ENCODE measurements around the gene LETMD1.
A peak's percentile ranks its signal among the peaks of the same experiment; 100 is the strongest.
"Not testable (repeated sequence)": the region's sequence is repeated elsewhere in the genome, so short reads cannot be mapped to it uniquely, and the experiment has no call there.

LETMD1 gene

DNA sequence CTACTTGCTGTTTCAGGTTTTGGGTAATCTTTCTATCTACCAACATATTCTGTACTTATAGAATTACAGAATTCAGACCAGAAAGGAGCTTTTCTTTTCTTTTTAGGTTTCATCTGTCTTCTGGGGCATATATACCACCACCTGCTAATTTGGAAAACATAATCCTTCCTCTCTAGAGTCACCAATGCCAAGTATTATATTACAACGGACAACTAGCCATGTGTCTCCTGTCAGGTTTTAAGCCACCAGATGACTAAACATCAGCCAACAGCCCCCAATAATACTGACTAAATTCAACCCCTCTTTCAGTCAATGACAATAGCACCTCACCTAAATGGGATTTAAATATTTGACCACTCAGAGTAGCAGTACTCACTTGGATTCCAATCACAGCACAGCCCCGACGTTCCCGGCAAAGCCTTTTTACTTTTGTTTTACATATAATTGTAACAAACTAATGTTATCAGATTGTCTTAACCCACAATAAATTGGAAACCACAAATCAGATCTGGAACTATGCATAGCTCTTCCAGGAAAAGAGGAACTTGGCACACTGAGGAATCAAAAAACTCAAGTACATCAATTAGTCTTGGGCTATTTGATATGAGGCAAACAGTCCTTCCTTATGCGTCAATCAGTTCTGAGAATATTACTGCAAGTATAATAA is 35.4 kb upstream of the LETMD1 start:
- Histone ChIP-seq H3K36me3 (ENCODE audit: control insufficient read depth in 2 of 2, insufficient read depth in 2 of 2, low read length in 2 of 2) (no peaks in the 10 kb centered on the region), H3K27me3 (ENCODE audit: control insufficient read depth in 1 of 2, insufficient read depth in 2 of 2, low read length in 2 of 2) (no peaks in the 10 kb centered on the region), H3K9ac (ENCODE audit: low read length in 2 of 2) (no peak overlapping the region), H3K27ac (ENCODE audit: low read length) (no peak overlapping the region), H3K4me3 (ENCODE audit: low read length in 2 of 2) (no peak overlapping the region), H3K4me1 (ENCODE audit: control insufficient read depth, insufficient read depth, low read length) (no peaks in the 10 kb centered on the region), H3K9me3 (ENCODE audit: control insufficient read depth in 2 of 2, low read length in 2 of 2) (no peaks in the 10 kb centered on the region)

DNA sequence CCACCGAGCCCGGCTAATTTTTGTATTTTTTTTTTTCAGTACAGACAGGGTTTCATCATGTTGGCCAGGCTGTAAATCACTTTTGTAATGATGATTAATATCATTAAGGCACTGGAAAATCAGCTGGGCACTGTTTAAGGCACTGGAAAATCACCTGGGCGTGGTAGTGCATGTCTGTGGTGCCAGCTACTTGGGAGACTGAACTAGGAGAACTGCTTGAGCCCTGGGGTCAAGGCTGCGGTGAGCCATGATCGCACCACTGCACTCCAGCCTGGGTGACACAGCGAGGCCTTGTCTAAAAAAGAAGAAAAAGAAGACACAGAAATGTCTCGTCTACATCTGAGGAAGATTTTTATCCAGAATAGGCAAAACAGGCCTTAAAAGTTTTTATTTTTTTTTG is 34.7 kb upstream of the LETMD1 start:
- H3K9ac ChIP-seq (ENCODE audit: low read length in 2 of 2): no peak overlapping the region
- H3K4me3 ChIP-seq (ENCODE audit: low read length in 2 of 2): no peak overlapping the region
- no peaks in the 10 kb centered on the region for H3K4me1 ChIP-seq (ENCODE audit: control insufficient read depth, insufficient read depth, low read length)
- H3K36me3 ChIP-seq (ENCODE audit: control insufficient read depth in 2 of 2, insufficient read depth in 2 of 2, low read length in 2 of 2): no peaks in the 10 kb centered on the region
- no peaks in the 10 kb centered on the region for H3K27me3 ChIP-seq (ENCODE audit: control insufficient read depth in 1 of 2, insufficient read depth in 2 of 2, low read length in 2 of 2)
- no peak overlapping the region for H3K27ac ChIP-seq (ENCODE audit: low read length)
- H3K9me3 ChIP-seq (ENCODE audit: control insufficient read depth in 2 of 2, low read length in 2 of 2): no peaks in the 10 kb centered on the region

DNA sequence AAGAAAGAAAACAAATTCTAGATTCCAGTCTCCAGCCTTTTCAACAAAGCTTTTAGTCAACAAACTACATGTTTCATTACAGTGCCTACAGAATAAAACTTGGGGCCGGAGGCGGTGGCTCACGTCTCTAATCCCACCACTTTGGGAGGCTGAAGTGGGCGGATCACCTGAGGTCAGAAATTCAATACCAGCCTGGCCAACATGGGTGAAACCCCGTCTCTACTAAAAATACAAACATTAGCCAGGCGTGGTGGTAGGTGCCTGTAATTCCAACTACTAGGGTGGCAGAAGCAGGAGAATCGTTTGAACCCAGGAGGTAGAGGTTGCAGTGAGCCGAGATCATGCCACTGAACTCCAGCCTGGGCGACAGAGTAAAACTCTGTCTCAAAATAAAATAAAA is 33.7 kb upstream of the LETMD1 start:
- not testable (repeated sequence) for H3K4me3 ChIP-seq (ENCODE audit: low read length in 2 of 2); H3K36me3 ChIP-seq (ENCODE audit: control insufficient read depth in 2 of 2, insufficient read depth in 2 of 2, low read length in 2 of 2); H3K9ac ChIP-seq (ENCODE audit: low read length in 2 of 2); H3K27me3 ChIP-seq (ENCODE audit: control insufficient read depth in 1 of 2, insufficient read depth in 2 of 2, low read length in 2 of 2); H3K27ac ChIP-seq (ENCODE audit: low read length); H3K4me1 ChIP-seq (ENCODE audit: control insufficient read depth, insufficient read depth, low read length); H3K9me3 ChIP-seq (ENCODE audit: control insufficient read depth in 2 of 2, low read length in 2 of 2)

DNA sequence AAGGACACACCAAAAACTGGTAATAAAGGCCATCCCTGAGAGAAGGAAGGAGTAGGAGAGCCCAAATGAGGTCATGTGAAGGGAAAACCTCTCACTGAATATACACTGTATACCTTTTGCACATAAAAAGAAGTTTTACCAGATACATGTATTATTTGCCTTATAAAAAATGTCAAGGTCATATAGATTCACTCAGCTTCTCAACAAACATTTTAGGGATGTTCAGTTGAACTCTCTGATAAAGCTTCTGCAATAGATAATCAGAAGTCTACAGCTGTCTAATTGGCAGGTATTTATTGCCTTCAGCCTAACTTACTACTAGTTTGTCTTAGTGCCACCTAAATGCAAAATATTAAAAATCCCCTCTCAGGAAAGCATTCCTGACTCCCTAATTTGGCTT is 30.7 kb upstream of the LETMD1 start:
- no peaks in the 10 kb centered on the region for H3K9me3 ChIP-seq (ENCODE audit: control insufficient read depth in 2 of 2, low read length in 2 of 2)
- peaks cover 2% of the 10 kb centered on the region for H3K4me1 ChIP-seq (ENCODE audit: control insufficient read depth, insufficient read depth, low read length)
- H3K4me3 ChIP-seq (ENCODE audit: low read length in 2 of 2): no peak overlapping the region
- H3K27me3 ChIP-seq (ENCODE audit: control insufficient read depth in 1 of 2, insufficient read depth in 2 of 2, low read length in 2 of 2): no peaks in the 10 kb centered on the region
- H3K27ac ChIP-seq (ENCODE audit: low read length): no peak overlapping the region
- H3K36me3 ChIP-seq (ENCODE audit: control insufficient read depth in 2 of 2, insufficient read depth in 2 of 2, low read length in 2 of 2): no peaks in the 10 kb centered on the region
- no peak overlapping the region for H3K9ac ChIP-seq (ENCODE audit: low read length in 2 of 2)

DNA sequence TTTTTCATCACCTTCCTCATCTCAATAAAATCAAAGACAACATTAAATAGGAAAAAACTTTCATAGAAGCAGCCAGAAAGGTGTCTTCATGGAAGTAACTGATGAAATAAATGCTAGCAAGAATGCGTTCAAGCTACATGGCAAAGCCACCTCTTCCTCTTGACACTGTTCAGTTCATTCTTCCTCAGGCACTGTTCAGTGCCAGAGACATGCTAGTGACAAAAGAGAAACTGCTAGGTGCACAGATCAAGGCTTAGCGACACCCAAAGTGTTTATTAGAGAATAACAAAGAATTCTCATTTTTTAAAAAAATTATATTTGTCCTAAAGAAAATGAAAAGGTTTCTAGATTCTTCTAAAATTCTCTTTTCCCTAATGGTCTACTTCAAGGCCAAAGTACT is 29.2 kb upstream of the LETMD1 start:
- Histone ChIP-seq H3K27me3 (ENCODE audit: control insufficient read depth in 1 of 2, insufficient read depth in 2 of 2, low read length in 2 of 2) (no peaks in the 10 kb centered on the region), H3K4me3 (ENCODE audit: low read length in 2 of 2) (no peak overlapping the region), H3K9me3 (ENCODE audit: control insufficient read depth in 2 of 2, low read length in 2 of 2) (no peaks in the 10 kb centered on the region), H3K27ac (ENCODE audit: low read length) (no peak overlapping the region), H3K9ac (ENCODE audit: low read length in 2 of 2) (no peak overlapping the region), H3K4me1 (ENCODE audit: control insufficient read depth, insufficient read depth, low read length) (peaks cover 4% of the 10 kb centered on the region), H3K36me3 (ENCODE audit: control insufficient read depth in 2 of 2, insufficient read depth in 2 of 2, low read length in 2 of 2) (no peaks in the 10 kb centered on the region)

DNA sequence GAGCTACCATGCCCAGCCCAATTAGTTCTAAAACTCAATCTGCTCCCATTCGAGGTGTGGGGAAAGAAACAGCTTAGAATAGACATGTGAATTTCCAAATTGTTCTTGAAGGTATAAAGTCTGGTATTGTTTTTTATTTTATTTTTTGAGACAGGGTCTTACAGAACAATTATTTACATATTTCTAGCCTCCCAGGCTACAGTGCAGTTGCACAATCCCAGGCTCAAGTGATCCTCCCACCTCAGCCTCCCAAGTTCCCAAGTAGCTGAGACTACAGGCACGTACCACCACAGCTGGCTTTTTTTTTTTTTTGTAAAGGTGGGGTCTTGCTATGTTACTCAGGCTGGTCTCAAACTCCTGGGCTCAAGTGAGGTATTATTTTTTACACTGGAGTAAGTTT is 28.2 kb upstream of the LETMD1 start:
- Histone ChIP-seq H3K4me3 (ENCODE audit: low read length in 2 of 2) (no peak overlapping the region), H3K4me1 (ENCODE audit: control insufficient read depth, insufficient read depth, low read length) (peaks cover 6% of the 10 kb centered on the region)

DNA sequence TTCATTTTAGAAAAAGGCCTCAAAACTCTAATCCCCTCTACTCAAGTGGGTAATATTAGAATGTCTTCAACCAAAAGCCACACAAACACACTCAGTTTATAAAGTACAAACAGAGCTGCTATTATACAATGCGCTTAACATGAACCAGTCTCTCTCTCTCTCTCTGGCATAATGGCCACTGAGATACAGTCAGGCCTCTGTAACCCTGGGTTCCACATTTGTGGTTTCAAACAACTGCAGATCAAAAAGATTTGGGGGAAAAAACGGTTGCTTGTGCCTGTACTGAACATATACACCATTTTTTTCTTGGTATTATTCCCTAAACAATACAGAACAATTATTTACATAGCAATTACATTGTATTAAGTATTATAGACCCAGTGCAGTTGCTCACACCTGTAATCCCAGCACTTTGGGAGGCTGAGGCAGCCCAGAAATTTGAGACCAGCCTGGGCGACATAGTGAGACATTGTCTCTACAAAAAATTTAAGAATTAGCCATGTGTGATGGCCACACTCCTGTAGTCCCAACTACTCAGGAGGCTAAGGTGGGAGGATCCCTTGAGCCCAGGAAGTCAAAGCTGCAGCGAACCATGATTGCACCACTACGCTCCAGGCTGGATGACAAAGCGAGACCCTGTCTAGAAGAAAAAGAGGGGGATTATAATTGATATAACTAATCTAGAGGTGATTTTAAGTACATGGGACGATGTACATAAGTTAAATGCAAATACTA is 27.5 kb upstream of the LETMD1 start:
- H3K4me1 ChIP-seq (ENCODE audit: control insufficient read depth, insufficient read depth, low read length): peaks cover 10% of the 10 kb centered on the region
- no peak overlapping the region for H3K4me3 ChIP-seq (ENCODE audit: low read length in 2 of 2)
- no peaks in the 10 kb centered on the region for H3K9me3 ChIP-seq (ENCODE audit: control insufficient read depth in 2 of 2, low read length in 2 of 2)
- no peak overlapping the region for H3K27ac ChIP-seq (ENCODE audit: low read length)
- H3K27me3 ChIP-seq (ENCODE audit: control insufficient read depth in 1 of 2, insufficient read depth in 2 of 2, low read length in 2 of 2): no peaks in the 10 kb centered on the region
- H3K36me3 ChIP-seq (ENCODE audit: control insufficient read depth in 2 of 2, insufficient read depth in 2 of 2, low read length in 2 of 2): no peaks in the 10 kb centered on the region
- H3K9ac ChIP-seq (ENCODE audit: low read length in 2 of 2): no peak overlapping the region

More for the DNA sequence above, 28.2 kb upstream of the LETMD1 start:
- H3K9me3 ChIP-seq (ENCODE audit: control insufficient read depth in 2 of 2, low read length in 2 of 2): no peaks in the 10 kb centered on the region
- no peaks in the 10 kb centered on the region for H3K27me3 ChIP-seq (ENCODE audit: control insufficient read depth in 1 of 2, insufficient read depth in 2 of 2, low read length in 2 of 2)
- no peak overlapping the region for H3K27ac ChIP-seq (ENCODE audit: low read length)
- H3K36me3 ChIP-seq (ENCODE audit: control insufficient read depth in 2 of 2, insufficient read depth in 2 of 2, low read length in 2 of 2): no peaks in the 10 kb centered on the region
- no peak overlapping the region for H3K9ac ChIP-seq (ENCODE audit: low read length in 2 of 2)

DNA sequence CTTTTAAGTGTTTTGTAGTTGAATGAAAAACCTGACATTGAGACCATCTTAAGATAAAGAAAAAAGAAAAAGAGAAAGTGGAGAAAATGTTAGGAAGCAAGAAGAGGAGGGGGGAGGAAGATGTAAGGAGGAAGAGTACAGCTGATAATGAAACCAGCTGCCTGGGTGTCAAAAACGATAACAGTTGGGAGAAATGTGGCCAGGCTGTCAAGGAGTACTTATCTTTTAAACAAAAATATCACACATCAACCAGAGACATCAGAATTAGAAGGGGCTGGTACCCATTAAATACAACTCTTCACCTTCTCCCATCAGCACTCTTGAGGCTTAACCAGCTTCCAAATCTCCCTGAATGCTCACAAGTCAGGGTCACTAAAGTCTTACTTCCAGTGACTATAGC is 26.4 kb upstream of the LETMD1 start:
- H3K36me3 ChIP-seq (ENCODE audit: control insufficient read depth in 2 of 2, insufficient read depth in 2 of 2, low read length in 2 of 2): no peaks in the 10 kb centered on the region
- H3K27me3 ChIP-seq (ENCODE audit: control insufficient read depth in 1 of 2, insufficient read depth in 2 of 2, low read length in 2 of 2): no peaks in the 10 kb centered on the region
- H3K27ac ChIP-seq (ENCODE audit: low read length): no peak overlapping the region
- H3K9me3 ChIP-seq (ENCODE audit: control insufficient read depth in 2 of 2, low read length in 2 of 2): no peaks in the 10 kb centered on the region
- H3K4me1 ChIP-seq (ENCODE audit: control insufficient read depth, insufficient read depth, low read length): peaks cover 18% of the 10 kb centered on the region
- H3K4me3 ChIP-seq (ENCODE audit: low read length in 2 of 2): no peak overlapping the region
- H3K9ac ChIP-seq (ENCODE audit: low read length in 2 of 2): no peak overlapping the region

DNA sequence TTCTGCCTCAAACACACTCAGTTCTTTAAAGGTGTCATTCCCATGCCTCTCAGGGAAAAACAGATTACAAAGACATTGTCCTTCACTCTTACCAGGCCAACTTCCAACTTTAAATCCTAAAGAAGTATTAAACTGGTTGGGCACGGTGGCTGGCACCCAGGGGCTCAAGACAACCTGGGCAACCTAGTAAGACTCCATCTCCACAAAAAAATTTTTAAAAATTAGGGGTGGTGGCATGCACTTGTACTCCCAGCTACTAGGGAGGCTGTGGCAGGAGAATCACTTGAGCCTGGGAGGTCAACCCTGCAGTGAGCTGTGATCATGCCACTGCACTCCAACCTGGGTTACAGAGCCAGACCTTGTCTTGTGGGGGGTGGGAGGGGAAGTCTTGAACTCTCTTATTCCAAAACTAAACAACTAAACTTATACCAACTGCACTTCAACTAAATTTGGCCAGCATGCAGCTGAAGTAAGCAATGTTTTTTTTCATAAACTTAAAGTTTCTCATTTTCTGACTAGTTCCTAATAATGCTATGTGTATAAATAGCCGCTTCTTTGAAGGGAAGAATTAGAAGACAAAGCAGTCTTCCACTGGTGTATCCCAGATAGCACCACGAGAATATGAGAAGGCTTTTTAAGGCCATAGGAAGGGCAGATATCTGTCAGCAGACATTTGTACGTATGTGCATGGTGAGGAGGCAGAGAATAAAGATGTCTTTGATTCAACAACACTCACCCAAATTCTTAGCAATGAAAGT is 24.3 kb upstream of the LETMD1 start:
- Histone ChIP-seq H3K27ac (ENCODE audit: low read length) (no peak overlapping the region), H3K4me1 (ENCODE audit: control insufficient read depth, insufficient read depth, low read length) (peaks cover 18% of the 10 kb centered on the region), H3K27me3 (ENCODE audit: control insufficient read depth in 1 of 2, insufficient read depth in 2 of 2, low read length in 2 of 2) (no peaks in the 10 kb centered on the region), H3K9ac (ENCODE audit: low read length in 2 of 2) (no peak overlapping the region), H3K36me3 (ENCODE audit: control insufficient read depth in 2 of 2, insufficient read depth in 2 of 2, low read length in 2 of 2) (no peaks in the 10 kb centered on the region), H3K9me3 (ENCODE audit: control insufficient read depth in 2 of 2, low read length in 2 of 2) (no peaks in the 10 kb centered on the region), H3K4me3 (ENCODE audit: low read length in 2 of 2) (peak overlapping the region; percentile 75 to 86)

DNA sequence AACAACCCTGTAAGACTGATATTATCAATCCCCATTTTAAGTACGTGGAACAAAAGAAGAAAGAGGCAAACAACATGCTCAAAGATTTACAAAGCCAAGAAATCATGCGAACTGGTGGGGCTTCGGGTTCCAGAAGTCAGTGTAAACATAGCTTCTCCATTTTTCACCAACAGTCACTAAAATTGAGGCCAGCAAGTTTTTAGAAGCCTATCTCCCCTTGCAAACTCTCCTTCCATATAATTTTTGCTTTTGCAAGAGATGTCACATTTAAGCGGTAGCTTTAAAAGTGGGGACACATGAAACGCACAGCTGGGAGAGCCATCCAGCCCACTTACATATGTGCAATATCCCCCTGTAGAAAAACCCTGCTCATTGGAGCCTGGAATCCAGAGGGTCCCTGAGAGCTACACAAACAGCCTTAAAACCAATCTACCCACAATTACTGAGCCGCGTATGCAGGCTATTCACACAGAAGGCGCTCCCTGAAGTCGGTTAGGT is 22.7 kb upstream of the LETMD1 start:
- H3K9me3 ChIP-seq (ENCODE audit: control insufficient read depth in 2 of 2, low read length in 2 of 2): no peaks in the 10 kb centered on the region
- H3K27ac ChIP-seq (ENCODE audit: low read length): peak overlapping the region; percentile 66
- H3K9ac ChIP-seq (ENCODE audit: low read length in 2 of 2): peak overlapping the region; percentile 73 to 82
- no peaks in the 10 kb centered on the region for H3K27me3 ChIP-seq (ENCODE audit: control insufficient read depth in 1 of 2, insufficient read depth in 2 of 2, low read length in 2 of 2)
- peak overlapping the region; percentile 75 to 86 for H3K4me3 ChIP-seq (ENCODE audit: low read length in 2 of 2)
- peaks cover 18% of the 10 kb centered on the region for H3K4me1 ChIP-seq (ENCODE audit: control insufficient read depth, insufficient read depth, low read length)
- no peaks in the 10 kb centered on the region for H3K36me3 ChIP-seq (ENCODE audit: control insufficient read depth in 2 of 2, insufficient read depth in 2 of 2, low read length in 2 of 2)
